ENCODE measurements around the gene MCFD2.

GRCh38 chr2:46856336-46856735 is 59.3 kb downstream of the MCFD2 start:
- TF ChIP-seq CTCF (IDR thresholded peaks at IDR 0.05; ENCODE audit: low read depth, low read length) (no peak), POLR2A (IDR thresholded peaks at IDR 0.05; ENCODE audit: extremely low read depth, insufficient read length) (no peak), MYC (IDR thresholded peaks at IDR 0.05; ENCODE audit: low read depth, low read length) (no peak), MAX (IDR thresholded peaks at IDR 0.05; ENCODE audit: low read depth, low read length) (no peak)

All from NB4 (cell line).